Endothelial cell of umbilical vein (primary cell): Measurements from ENCODE around the gene RBBP4. TPM values are rescaled to one million over a fixed set of nuclear protein-coding genes. Genes with fewer than 3 reads are reported as not detected.
"Not testable (repeated sequence)": the region's sequence is repeated elsewhere in the genome, so short reads cannot be mapped to it uniquely, and the experiment has no call there.

Source experiments
- BruUV-seq: library from RNA; stranded (reverse); fragments of 400-500 nt; replicated peaks from 2 replicates; lab custom pipeline; 2021; lab: Mats Ljungman, UMichigan
- CTCF ChIA-PET: fragments of 300-600, 350-600 bp; sonication (Branson Sonifier 250); formaldehyde crosslinking; loops from one replicate; lab custom pipeline; 2021; ENCODE audit warnings: antibody characterized with exemption, inconsistent platforms; lab: Charles Lee
- POLR2A ChIA-PET: fragments of 300-600, 350-600 bp; sonication (Branson Sonifier 250); formaldehyde crosslinking; loops from one replicate; lab custom pipeline; 2021; ENCODE audit warnings: antibody characterized with exemption, inconsistent platforms; lab: Charles Lee
- DNase-seq: peaks from one replicate; pipeline ENCODE4 v3.0.0-alpha.2; 2011; ENCODE audit warnings: low read depth, low spot score
- FAIRE-seq: peaks from 2 replicates; lab custom pipeline; 2011; peaks lifted over from hg19 to GRCh38; lab: Jason Lieb, UNC
- H2AFZ ChIP-seq: 2 replicates; pipeline ENCODE4 v1.6.0; 2012; ENCODE audit warnings: low read depth, low read length, control low read depth, inconsistent platforms
- H3K27ac ChIP-seq: 2 replicates; pipeline ENCODE4 v1.5.1; 2011; ENCODE audit warnings: low read depth, mild to moderate bottlenecking, control low read depth, low read length, moderate library complexity; ENCODE audit not compliant: insufficient read depth
- H3K27me3 ChIP-seq, 2 experiments: 2 replicates each; pipeline versions ENCODE4 v1.6.0 to v1.6.1; 2011; ENCODE audit warnings: low read length in 2 of 2, mixed read lengths in 1 of 2; ENCODE audit not compliant: control insufficient read depth in 2 of 2, insufficient read depth in 2 of 2
- H3K36me3 ChIP-seq, 2 experiments: 2 replicates in 1 of 2; 3 replicates in 1 of 2; pipeline ENCODE4 v1.5.1; 2011; ENCODE audit warnings: low read length in 2 of 2, mild to moderate bottlenecking in 1 of 2, moderate library complexity in 1 of 2; ENCODE audit not compliant: control insufficient read depth in 2 of 2, insufficient read depth in 2 of 2; ENCODE audit errors: extremely low read depth in 1 of 2
- H3K4me1 ChIP-seq: 3 replicates; pipeline ENCODE4 v1.5.1; 2011; ENCODE audit warnings: mild to moderate bottlenecking, low read length; ENCODE audit not compliant: control insufficient read depth, insufficient read depth; ENCODE audit errors: extremely low read depth
- H3K4me2 ChIP-seq: 2 replicates; pipeline ENCODE4 v1.6.1; 2011; ENCODE audit warnings: low read length, control low read depth, mixed read lengths; ENCODE audit not compliant: insufficient read depth
- H3K4me3 ChIP-seq, 3 experiments: fragments of 200-600 bp in 1 of 3; sonication (generic), shearing (Covaris generic) in 1 of 3; replicated peaks in 1 of 3; 2 replicates each; pipeline ENCODE4 v1.5.1; 2011 to 2016; ENCODE audit warnings: control low read depth in 3 of 3, low read length in 3 of 3, mild to moderate bottlenecking in 2 of 3, inconsistent platforms in 1 of 3, low read depth in 1 of 3, moderate library complexity in 1 of 3; ENCODE audit not compliant: insufficient read depth in 1 of 3
- H3K79me2 ChIP-seq: 2 replicates; pipeline ENCODE4 v1.6.0; 2012; ENCODE audit warnings: low read length, inconsistent platforms; ENCODE audit not compliant: control insufficient read depth, insufficient read depth
- H3K9ac ChIP-seq: replicated peaks from 2 replicates; pipeline ENCODE3; 2011; ENCODE audit warnings: low read length, control low read depth; ENCODE audit not compliant: insufficient read depth; ENCODE audit errors: extremely low read depth
- H3K9me1 ChIP-seq: replicated peaks from 3 replicates; pipeline ENCODE4 v1.6.0; 2011; ENCODE audit warnings: mild to moderate bottlenecking, low read length; ENCODE audit not compliant: control insufficient read depth, insufficient read depth; ENCODE audit errors: extremely low read depth
- H3K9me3 ChIP-seq: replicated peaks from 2 replicates; pipeline ENCODE4 v1.5.1; 2012; ENCODE audit warnings: low read length, inconsistent platforms; ENCODE audit not compliant: control insufficient read depth, insufficient read depth
- H4K20me1 ChIP-seq: replicated peaks from 2 replicates; pipeline ENCODE3; 2011; ENCODE audit warnings: mild to moderate bottlenecking, low read length; ENCODE audit not compliant: control insufficient read depth, insufficient read depth; ENCODE audit errors: extremely low read depth
- CTCF ChIP-seq, 2 donors: IDR thresholded peaks; 1 replicate in 1 of 2; 2 replicates in 1 of 2; pipeline ENCODE4 v1.5.1; 2011; ENCODE audit warnings: low read length in 2 of 2, mild to moderate bottlenecking in 2 of 2, moderate library complexity in 2 of 2, control low read depth in 1 of 2, inconsistent platforms in 1 of 2, low read depth in 1 of 2; ENCODE audit not compliant: insufficient read depth in 1 of 2; ENCODE audit errors: extremely low read depth in 1 of 2
- GATA2 ChIP-seq: IDR thresholded peaks from 2 replicates; pipeline ENCODE4 v1.7.0; 2011; ENCODE audit warnings: low read depth, mild to moderate bottlenecking, moderate library complexity, mixed read lengths, low read length; ENCODE audit not compliant: insufficient read length, insufficient read depth
- MAX ChIP-seq: IDR thresholded peaks from 2 replicates; pipeline ENCODE4 v1.6.1; 2011; ENCODE audit not compliant: insufficient read depth, insufficient read length
- POLR2A ChIP-seq: IDR thresholded peaks from 2 replicates; pipeline ENCODE4 v1.6.1; 2012; ENCODE audit warnings: low read depth, mild to moderate bottlenecking, control low read depth, low read length
- POLR2AphosphoS5 ChIP-seq: IDR thresholded peaks from 2 replicates; pipeline ENCODE4 v1.6.1; 2012; ENCODE audit warnings: low read depth, mild to moderate bottlenecking, control low read depth, low read length, moderate library complexity; ENCODE audit not compliant: insufficient read depth
- dilution Hi-C: fragments of 300-500 bp; cut with MboI; formaldehyde crosslinking; loops from one replicate; pipeline ENCODE4 v1.15.0; 2019; ENCODE audit warnings: low sequenced_read_pairs; ENCODE audit not compliant: extremely low pct_ligation_motif_present
- intact Hi-C: fragments of 100-400 bp; cut with micrococcal nuclease; formaldehyde crosslinking; loops from one replicate; pipeline ENCODE4 v1.10.0; 2022
- polyA plus RNA-seq, 4 experiments: library from polyadenylated mRNA; depleted of rRNA in 3 of 4; stranded (reverse) in 3 of 4; unstranded in 1 of 4; fragments of >200 nt; gene quantifications; 2 replicates each; pipeline versions ENCODE4 v1.2.1 to v1.2.3, GENCODE V29; 2011 to 2012; ENCODE audit warnings: missing spikeins in 1 of 4
- total RNA-seq: library from RNA; stranded (reverse); gene quantifications from 2 replicates; pipeline ENCODE4 v1.2.3, GENCODE V29; 2021

Gene RBBP4
- total and polyA plus RNA-seq, 2 donors (not counting 3 experiments of a cell fraction or from before 2014, with no cell fraction given): 84.9 to 241 TPM

- DNase-seq: peak; percentile 62
- Histone ChIP-seq H2AFZ (peak overlapping the region; percentile 56), H3K4me2 (no peak overlapping the region), H3K9ac (no peak overlapping the region), H3K79me2 (no peaks in the 10 kb centered on the region), H3K9me1 (no peaks in the 10 kb centered on the region), H3K9me3 (no peaks in the 10 kb centered on the region), H3K4me1 (peaks cover 9% of the 10 kb centered on the region), H3K27ac (no peak overlapping the region), H3K4me3 (no peak overlapping the region), H3K36me3 (no peaks in the 10 kb centered on the region), H4K20me1 (no peaks in the 10 kb centered on the region), H3K27me3 (no peaks in the 10 kb centered on the region)
- intact Hi-C loops: no loop called here
- peak; percentile 97 for FAIRE-seq
- ChIA-PET CTCF (interaction anchor here (1.2 to 1.9 kb wide), 5 partner anchors 9 to 175 kb away, joined by 3 to 13 read pairs (median 11); no protein-coding TSS in a partner anchor), POLR2A (no interaction called here)
- no TSS peak for BruUV-seq
- dilution Hi-C loops: no loop called here
- TF ChIP-seq CTCF (IDR thresholded peaks at IDR 0.05; ENCODE audit: extremely low read depth in 1 of 2, insufficient read depth in 1 of 2, low read depth in 1 of 2, low read length in 2 of 2) (no peak), POLR2AphosphoS5 (peak; percentile 34)
Observed at GRCh38 chr1:32695098-32695904, 44.3 kb downstream of the RBBP4 start.

GRCh38 chr1:32696041-32696440 lies 45.0 kb downstream of the RBBP4 start:
- BruUV-seq: no TSS peak
- DNase-seq (no peak), FAIRE-seq (no peak)
- TF ChIP-seq POLR2AphosphoS5: no peak
- no peak for TF ChIP-seq POLR2A
- no peak for TF ChIP-seq MAX
- TF ChIP-seq GATA2: no peak
- POLR2A ChIA-PET: no interaction called here
- Histone ChIP-seq H3K79me2 (no peaks in the 10 kb centered on the region), H3K27ac (no peak overlapping the region), H4K20me1 (no peaks in the 10 kb centered on the region), H3K27me3 (no peaks in the 10 kb centered on the region), H3K9me3 (no peaks in the 10 kb centered on the region), H3K9ac (no peak overlapping the region), H3K4me3 (no peak overlapping the region), H3K9me1 (no peaks in the 10 kb centered on the region), H2AFZ (no peak overlapping the region), H3K4me2 (no peak overlapping the region), H3K4me1 (peaks cover 9% of the 10 kb centered on the region), H3K36me3 (no peaks in the 10 kb centered on the region)
- intact Hi-C loops (no loop called here), dilution Hi-C loops (no loop called here)
- CTCF ChIA-PET: no interaction called here

- H3K79me2 ChIP-seq, FAIRE-seq, dilution Hi-C loops, H3K27me3 ChIP-seq, H4K20me1 ChIP-seq, H3K4me3 ChIP-seq, DNase-seq, H3K9ac ChIP-seq, intact Hi-C loops, H3K4me2 ChIP-seq, H3K4me1 ChIP-seq, H3K27ac ChIP-seq, POLR2A ChIA-PET, H3K9me1 ChIP-seq, H3K9me3 ChIP-seq, H2AFZ ChIP-seq, BruUV-seq, H3K36me3 ChIP-seq: not testable (repeated sequence)
- CTCF ChIA-PET: interaction anchor here (1.3 kb wide), 1 partner anchor 76 kb away, joined by 4 read pairs; no protein-coding TSS in a partner anchor
Observed at GRCh38 chr1:32696996-32697395, 46.0 kb downstream of the RBBP4 start.
